AG04449 (cell line): Measurements from ENCODE around the gene PTBP3.

Experiments
- CTCF ChIA-PET: fragments of 350-600 bp; formaldehyde crosslinking; extraction: SDS; loops from one replicate; lab custom pipeline; 2021; ENCODE audit warnings: antibody characterized with exemption; lab: Yijun Ruan, JAX
- POLR2A ChIA-PET: fragments of 400-600, 350-600 bp; formaldehyde crosslinking; extraction: SDS; loops from one replicate; lab custom pipeline; 2020; ENCODE audit warnings: antibody characterized with exemption, inconsistent platforms; lab: Yijun Ruan, JAX
- DNase-seq: peaks from one replicate; pipeline ENCODE4 v3.0.0-alpha.2; 2010; ENCODE audit warnings: low read depth, low spot score
- H3K4me3 ChIP-seq: 2 replicates; pipeline ENCODE4 v1.5.1; 2011; ENCODE audit warnings: low read depth, mild to moderate bottlenecking, control low read depth, low read length
- CTCF ChIP-seq: IDR thresholded peaks from one replicate; pipeline ENCODE4 v1.5.1; 2011; ENCODE audit warnings: mild to moderate bottlenecking, moderate library complexity, low read length, control low read depth, inconsistent platforms; ENCODE audit not compliant: insufficient read depth; ENCODE audit errors: missing control alignments

PTBP3 gene

GRCh38 chr9:112322701-112323377 lies 10.6 kb downstream of the PTBP3 start:
- no peak for DNase-seq
- ChIA-PET CTCF (interaction anchor here (1.3 kb wide), 1 partner anchor 9 kb away, joined by 7 read pairs; no protein-coding TSS in a partner anchor), POLR2A (no interaction called here)
- no peak for TF ChIP-seq CTCF
- no peak overlapping the region for H3K4me3 ChIP-seq

- ChIA-PET POLR2A (no interaction called here), CTCF (interaction anchor here (1.7 kb wide), 1 partner anchor 9 kb away, joined by 6 read pairs; no protein-coding TSS in a partner anchor)
- H3K4me3 ChIP-seq: no peak overlapping the region
- TF ChIP-seq CTCF: no peak
- DNase-seq: no peak
Measured at GRCh38 chr9:112316258-112316943, 17.0 kb downstream of the PTBP3 start.

GRCh38 chr9:112315331-112316257 lies 17.8 kb downstream of the PTBP3 start:
- no peak for DNase-seq
- TF ChIP-seq CTCF: no peak
- H3K4me3 ChIP-seq: no peak overlapping the region
- POLR2A ChIA-PET: no interaction called here
- CTCF ChIA-PET: interaction anchor here (1.0 to 1.7 kb wide), 2 partner anchors 10 to 556 kb away, joined by 3 to 6 read pairs; no protein-coding TSS in a partner anchor

GRCh38 chr9:112312139-112312538 lies 21.3 kb downstream of the PTBP3 start:
- CTCF ChIA-PET: no interaction called here
- no peak for DNase-seq
- POLR2A ChIA-PET: no interaction called here

GRCh38 chr9:112311497-112311896 lies 21.9 kb downstream of the PTBP3 start:
- TF ChIP-seq CTCF: no peak
- CTCF ChIA-PET: no interaction called here
- H3K4me3 ChIP-seq: no peak overlapping the region
- POLR2A ChIA-PET: no interaction called here
- DNase-seq: no peak

More at GRCh38 chr9:112312139-112312538, 21.3 kb downstream of the PTBP3 start:
- H3K4me3 ChIP-seq: no peak overlapping the region
- no peak for TF ChIP-seq CTCF
